Non-pigmented ciliary epithelial cell (primary cell): ENCODE measurements around the gene RABL6.
"Not testable (repeated sequence)": the region's sequence is repeated elsewhere in the genome, so short reads cannot be mapped to it uniquely, and the experiment has no call there.

Source experiments
- DNase-seq: peaks from one replicate; pipeline ENCODE4 v3.0.0-alpha.2; 2010; ENCODE audit warnings: low read depth

The RABL6 gene

GRCh38 chr9:136794281-136794999, 13.3 kb upstream of the RABL6 start:
- no peak for DNase-seq

- DNase-seq, result no peak
Observed at GRCh38 chr9:136795000-136795348, 12.8 kb upstream of the RABL6 start.

- DNase-seq, result no peak
Observed at GRCh38 chr9:136796238-136796774, 11.4 kb upstream of the RABL6 start, which contains the start of gene CCDC183. Gene CCDC183 (plus strand): TSS chr9:136796338. CDS start chr9:136796398, 60 bp downstream.

- not testable (repeated sequence) for DNase-seq
Observed at GRCh38 chr9:136796775-136797347, 10.9 kb upstream of the RABL6 start.

GRCh38 chr9:136798708-136799078, 9.1 kb upstream of the RABL6 start:
- no peak for DNase-seq

GRCh38 chr9:136799079-136799853, 8.5 kb upstream of the RABL6 start:
- no peak for DNase-seq

- no peak for DNase-seq
Observed at GRCh38 chr9:136799854-136800657, 7.7 kb upstream of the RABL6 start.

- no peak for DNase-seq
Observed at GRCh38 chr9:136802321-136802720, 5.4 kb upstream of the RABL6 start.

GRCh38 chr9:136803009-136803550, 4.7 kb upstream of the RABL6 start:
- not testable (repeated sequence) for DNase-seq

GRCh38 chr9:136803551-136804508, 3.9 kb upstream of the RABL6 start:
- DNase-seq, result no peak

GRCh38 chr9:136804509-136805206, 3.1 kb upstream of the RABL6 start:
- DNase-seq, result no peak

- no peak for DNase-seq
Observed at GRCh38 chr9:136805207-136805740, 2.5 kb upstream of the RABL6 start.

GRCh38 chr9:136806067-136806466, 1.7 kb upstream of the RABL6 start:
- no peak for DNase-seq

GRCh38 chr9:136806631-136807201, 1.0 kb upstream of the RABL6 start:
- DNase-seq, result no peak

- no peak for DNase-seq
Observed at GRCh38 chr9:136808075-136808805, 492 bp downstream of the RABL6 start.

- no peak for DNase-seq
Observed at GRCh38 chr9:136808806-136809158, 1.0 kb downstream of the RABL6 start.

GRCh38 chr9:136814725-136815421, 7.1 kb downstream of the RABL6 start:
- no peak for DNase-seq

- no peak for DNase-seq
Observed at GRCh38 chr9:136815422-136815782, 7.7 kb downstream of the RABL6 start.
